ENCODE measurements around the gene CD180. TPM values are rescaled to one million over a fixed set of nuclear protein-coding genes. Genes with fewer than 3 reads are reported as not detected.

Gene CD180
- total RNA-seq, 1 experiment from 2014 or later, result not detected

GRCh38 chr5:67209141-67209771, 12.7 kb upstream of the CD180 start:
- no peaks in the 10 kb centered on the region for H3K9me3 ChIP-seq
- Mint-ChIP-seq H3K4me3 (ENCODE audit: unreplicated experiment) (no peak overlapping the region), H3K27ac (ENCODE audit: unreplicated experiment) (no peak overlapping the region), H3K4me1 (ENCODE audit: low read depth, unreplicated experiment) (peaks cover 11% of the 10 kb centered on the region), H3K27me3 (ENCODE audit: insufficient read depth, unreplicated experiment) (no peaks in the 10 kb centered on the region), H3K36me3 (ENCODE audit: insufficient read depth, unreplicated experiment) (no peaks in the 10 kb centered on the region), H3K9me3 (ENCODE audit: unreplicated experiment) (no peaks in the 10 kb centered on the region)
- H3K4me3 ChIP-seq (ENCODE audit: low read depth, low read length), result no peak overlapping the region
- intact Hi-C loops (cut with micrococcal nuclease; ENCODE audit: unreplicated experiment), result loop anchor here (1.0 to 5.0 kb wide), 4 partner anchors 52 to 395 kb away; no protein-coding TSS in a partner anchor
- H3K27me3 ChIP-seq (replicated peaks; ENCODE audit: control insufficient read depth, insufficient read depth, low read length), result no peaks in the 10 kb centered on the region
- ChIA-PET CTCF (interaction anchor here (0.5 to 1.1 kb wide), 7 partner anchors 29 to 395 kb away, joined by 3 to 10 read pairs (median 3); no protein-coding TSS in a partner anchor), POLR2A (no interaction called here)
- no TSS peak for BruUV-seq (replicated peaks)
- no peaks in the 10 kb centered on the region for H3K4me1 ChIP-seq
- TF ChIP-seq CTCF (IDR thresholded peaks at IDR 0.05; ENCODE audit: insufficient read depth in 1 of 2, low read depth in 1 of 2, low read length in 1 of 2, severe bottlenecking in 1 of 2, unreplicated experiment in 1 of 2), result peak; percentile 72 to 84
- DNase-seq, result peak; percentile 76 to 80
- H3K36me3 ChIP-seq (ENCODE audit: control insufficient read depth, insufficient read depth, low read length), result no peaks in the 10 kb centered on the region

GRCh38 chr5:67208403-67208802, 11.8 kb upstream of the CD180 start:
- peaks cover 11% of the 10 kb centered on the region for H3K4me1 Mint-ChIP-seq (ENCODE audit: low read depth, unreplicated experiment)

DNA sequence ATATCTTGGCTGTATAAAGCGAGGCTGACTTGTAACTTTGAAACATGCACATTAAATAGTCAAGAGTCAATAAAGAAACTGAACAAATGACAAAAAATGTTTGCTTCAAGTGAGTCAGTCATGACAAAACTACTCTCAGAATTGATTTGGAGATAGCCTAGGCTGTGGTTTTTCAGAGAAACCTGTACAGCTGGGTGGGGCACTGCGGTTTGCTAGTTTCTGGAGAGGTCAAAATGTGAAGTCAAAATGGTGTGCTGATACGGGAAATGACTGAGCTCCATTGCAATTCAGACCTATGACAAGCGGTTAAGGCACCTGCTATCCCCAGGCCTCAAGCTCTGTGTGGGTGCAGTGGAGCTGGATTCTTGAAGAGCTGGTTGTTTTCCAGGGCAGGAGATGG, 10.3 kb upstream of the CD180 start:
- CTCF ChIA-PET, result no interaction called here
- Mint-ChIP-seq H3K9me3 (ENCODE audit: unreplicated experiment) (no peaks in the 10 kb centered on the region), H3K4me3 (ENCODE audit: unreplicated experiment) (no peak overlapping the region), H3K36me3 (ENCODE audit: insufficient read depth, unreplicated experiment) (no peaks in the 10 kb centered on the region), H3K4me1 (ENCODE audit: low read depth, unreplicated experiment) (peaks cover 11% of the 10 kb centered on the region), H3K27ac (ENCODE audit: unreplicated experiment) (no peak overlapping the region), H3K27me3 (ENCODE audit: insufficient read depth, unreplicated experiment) (no peaks in the 10 kb centered on the region)
- Histone ChIP-seq H3K4me3 (ENCODE audit: low read depth, low read length) (no peak overlapping the region), H3K27me3 (replicated peaks; ENCODE audit: control insufficient read depth, insufficient read depth, low read length) (no peaks in the 10 kb centered on the region), H3K36me3 (ENCODE audit: control insufficient read depth, insufficient read depth, low read length) (no peaks in the 10 kb centered on the region), H3K9me3 (no peaks in the 10 kb centered on the region), H3K4me1 (no peaks in the 10 kb centered on the region)
- BruUV-seq (replicated peaks), result no TSS peak
- peak in 1 of 2 experiments; percentile 10 for DNase-seq
- intact Hi-C loops (cut with micrococcal nuclease; ENCODE audit: unreplicated experiment), result loop anchor here (5.0 kb wide), 1 partner anchor 220 kb away; no protein-coding TSS in a partner anchor
- POLR2A ChIA-PET, result no interaction called here
- TF ChIP-seq CTCF (IDR thresholded peaks at IDR 0.05; ENCODE audit: insufficient read depth in 1 of 2, low read depth in 1 of 2, low read length in 1 of 2, severe bottlenecking in 1 of 2, unreplicated experiment in 1 of 2), result no peak

More at GRCh38 chr5:67208403-67208802, 11.8 kb upstream of the CD180 start:
- H3K27me3 ChIP-seq (replicated peaks; ENCODE audit: control insufficient read depth, insufficient read depth, low read length), result no peaks in the 10 kb centered on the region
- H3K27me3 Mint-ChIP-seq (ENCODE audit: insufficient read depth, unreplicated experiment), result no peaks in the 10 kb centered on the region
- no peaks in the 10 kb centered on the region for H3K36me3 ChIP-seq (ENCODE audit: control insufficient read depth, insufficient read depth, low read length)
- DNase-seq, result no peak
- no peak overlapping the region for H3K27ac Mint-ChIP-seq (ENCODE audit: unreplicated experiment)
- no peak overlapping the region for H3K4me3 Mint-ChIP-seq (ENCODE audit: unreplicated experiment)
- H3K9me3 ChIP-seq, result no peaks in the 10 kb centered on the region
- ChIA-PET POLR2A (no interaction called here), CTCF (interaction anchor here (0.5 to 1.1 kb wide), 7 partner anchors 28 to 394 kb away, joined by 3 to 10 read pairs (median 3); no protein-coding TSS in a partner anchor)
- H3K36me3 Mint-ChIP-seq (ENCODE audit: insufficient read depth, unreplicated experiment), result no peaks in the 10 kb centered on the region
- H3K9me3 Mint-ChIP-seq (ENCODE audit: unreplicated experiment), result no peaks in the 10 kb centered on the region
- no peaks in the 10 kb centered on the region for H3K4me1 ChIP-seq
- BruUV-seq (replicated peaks), result no TSS peak
- intact Hi-C loops (cut with micrococcal nuclease; ENCODE audit: unreplicated experiment), result loop anchor here (5.0 kb wide), 1 partner anchor 221 kb away; no protein-coding TSS in a partner anchor
- TF ChIP-seq CTCF (IDR thresholded peaks at IDR 0.05; ENCODE audit: insufficient read depth in 1 of 2, low read depth in 1 of 2, low read length in 1 of 2, severe bottlenecking in 1 of 2, unreplicated experiment in 1 of 2), result no peak
- no peak overlapping the region for H3K4me3 ChIP-seq (ENCODE audit: low read depth, low read length)

Measured in Caco-2 (cell line).